Stimulated activated CD8-positive, alpha-beta memory T cell treated with anti-CD3 and anti-CD28 coated beads, Interleukin-7, amount 100 ng/mL, for 4 hours (primary cell): Measurements from ENCODE around the gene KRTAP9-1.
"Not testable (repeated sequence)": the region's sequence is repeated elsewhere in the genome, so short reads cannot be mapped to it uniquely, and the experiment has no call there.

Experiments
- DNase-seq, 2 donors: peaks; one replicate each; pipeline ENCODE4 v3.0.0-alpha.2; 2020; ENCODE audit warnings: low read depth in 2 of 2

KRTAP9-1 gene

GRCh38 chr17:41189837-41190318 lies at the start of gene KRTAP9-1:
Gene KRTAP9-1, plus strand, starts transcription at chr17:41189887. Its CDS starts 0 bp downstream, at chr17:41189887.
- DNase-seq: not testable (repeated sequence)

GRCh38 chr17:41140360-41141131 lies 49.1 kb upstream of the KRTAP9-1 start, which contains the start of gene KRTAP4-6:
Gene KRTAP4-6, minus strand, starts transcription at chr17:41140544. Its CDS starts 57 bp downstream, at chr17:41140487.
- no peak for DNase-seq

GRCh38 chr17:41141361-41141760 lies 48.3 kb upstream of the KRTAP9-1 start:
- DNase-seq: no peak

GRCh38 chr17:41144846-41145245 lies 44.8 kb upstream of the KRTAP9-1 start:
- no peak for DNase-seq

- no peak for DNase-seq
Observed at GRCh38 chr17:41145261-41145660, 44.4 kb upstream of the KRTAP9-1 start.

GRCh38 chr17:41147531-41148204 lies 42.0 kb upstream of the KRTAP9-1 start:
- DNase-seq: no peak

GRCh38 chr17:41148971-41149651 lies 40.6 kb upstream of the KRTAP9-1 start:
- DNase-seq: not testable (repeated sequence)

- DNase-seq: no peak
Observed at GRCh38 chr17:41149652-41149985, 40.1 kb upstream of the KRTAP9-1 start, which contains the start of gene KRTAP4-5. Gene KRTAP4-5, minus strand, starts transcription at chr17:41149825. Its CDS starts 58 bp downstream, at chr17:41149767.

GRCh38 chr17:41150026-41150425 lies 39.7 kb upstream of the KRTAP9-1 start:
- no peak for DNase-seq

GRCh38 chr17:41151525-41151924 lies 38.2 kb upstream of the KRTAP9-1 start:
- DNase-seq: no peak

- no peak for DNase-seq
Observed at GRCh38 chr17:41153856-41154255, 35.8 kb upstream of the KRTAP9-1 start.

- not testable (repeated sequence) for DNase-seq
Observed at GRCh38 chr17:41160190-41160589, 29.5 kb upstream of the KRTAP9-1 start.

GRCh38 chr17:41160648-41161047 lies 29.0 kb upstream of the KRTAP9-1 start, which contains the start of gene KRTAP4-4:
Gene KRTAP4-4, minus strand, starts transcription at chr17:41160748. Its CDS starts 57 bp downstream, at chr17:41160691.
- DNase-seq: no peak

- no peak for DNase-seq
Observed at GRCh38 chr17:41163828-41164227, 25.9 kb upstream of the KRTAP9-1 start.

GRCh38 chr17:41167561-41167960 lies 22.1 kb upstream of the KRTAP9-1 start:
- DNase-seq: no peak

GRCh38 chr17:41168121-41168520 lies 21.6 kb upstream of the KRTAP9-1 start, which contains the start of gene KRTAP4-3:
Gene KRTAP4-3, minus strand, starts transcription at chr17:41168221. Its CDS starts 49 bp downstream, at chr17:41168172.
- DNase-seq: no peak

GRCh38 chr17:41171886-41172285 lies 17.8 kb upstream of the KRTAP9-1 start:
- DNase-seq: no peak

GRCh38 chr17:41176744-41177387 lies 12.8 kb upstream of the KRTAP9-1 start:
- no peak for DNase-seq

- DNase-seq: no peak
Observed at GRCh38 chr17:41177727-41178271, 11.9 kb upstream of the KRTAP9-1 start, which contains the start of gene KRTAP4-2. Gene KRTAP4-2, minus strand, starts transcription at chr17:41178221. Its CDS starts 57 bp downstream, at chr17:41178164.

- DNase-seq: no peak
Observed at GRCh38 chr17:41178341-41178740, 11.3 kb upstream of the KRTAP9-1 start.
